Measurements from ENCODE around the gene SBNO1.
"Not testable (repeated sequence)": the region's sequence is repeated elsewhere in the genome, so short reads cannot be mapped to it uniquely, and the experiment has no call there.

Gene SBNO1

GRCh38 chr12:123319273-123319672, 45.4 kb downstream of the SBNO1 start:
- ChIA-PET POLR2A (ENCODE audit: low non-redundant PET) (no interaction called here), CTCF (interaction anchor here (0.6 kb wide), 1 partner anchor 8 kb away, joined by 5 read pairs; no protein-coding TSS in a partner anchor)
- TF ChIP-seq, protein P1, sequence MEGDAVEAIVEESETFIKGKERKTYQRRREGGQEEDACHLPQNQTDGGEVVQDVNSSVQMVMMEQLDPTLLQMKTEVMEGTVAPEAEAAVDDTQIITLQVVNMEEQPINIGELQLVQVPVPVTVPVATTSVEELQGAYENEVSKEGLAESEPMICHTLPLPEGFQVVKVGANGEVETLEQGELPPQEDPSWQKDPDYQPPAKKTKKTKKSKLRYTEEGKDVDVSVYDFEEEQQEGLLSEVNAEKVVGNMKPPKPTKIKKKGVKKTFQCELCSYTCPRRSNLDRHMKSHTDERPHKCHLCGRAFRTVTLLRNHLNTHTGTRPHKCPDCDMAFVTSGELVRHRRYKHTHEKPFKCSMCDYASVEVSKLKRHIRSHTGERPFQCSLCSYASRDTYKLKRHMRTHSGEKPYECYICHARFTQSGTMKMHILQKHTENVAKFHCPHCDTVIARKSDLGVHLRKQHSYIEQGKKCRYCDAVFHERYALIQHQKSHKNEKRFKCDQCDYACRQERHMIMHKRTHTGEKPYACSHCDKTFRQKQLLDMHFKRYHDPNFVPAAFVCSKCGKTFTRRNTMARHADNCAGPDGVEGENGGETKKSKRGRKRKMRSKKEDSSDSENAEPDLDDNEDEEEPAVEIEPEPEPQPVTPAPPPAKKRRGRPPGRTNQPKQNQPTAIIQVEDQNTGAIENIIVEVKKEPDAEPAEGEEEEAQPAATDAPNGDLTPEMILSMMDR (conservative IDR thresholded peaks at IDR 0.05; ENCODE audit: low read depth): no peak
- DNase-seq (ENCODE audit: low spot score): no peak
- no peak overlapping the region for H3K27ac ChIP-seq

GRCh38 chr12:123313046-123313445, 51.6 kb downstream of the SBNO1 start:
- POLR2A ChIA-PET (ENCODE audit: low non-redundant PET); DNase-seq (ENCODE audit: low spot score); H3K27ac ChIP-seq: not testable (repeated sequence)
- CTCF ChIA-PET: interaction anchor here (0.6 kb wide), 2 partner anchors 10 to 235 kb away, joined by 3 to 7 read pairs; no protein-coding TSS in a partner anchor

DNA sequence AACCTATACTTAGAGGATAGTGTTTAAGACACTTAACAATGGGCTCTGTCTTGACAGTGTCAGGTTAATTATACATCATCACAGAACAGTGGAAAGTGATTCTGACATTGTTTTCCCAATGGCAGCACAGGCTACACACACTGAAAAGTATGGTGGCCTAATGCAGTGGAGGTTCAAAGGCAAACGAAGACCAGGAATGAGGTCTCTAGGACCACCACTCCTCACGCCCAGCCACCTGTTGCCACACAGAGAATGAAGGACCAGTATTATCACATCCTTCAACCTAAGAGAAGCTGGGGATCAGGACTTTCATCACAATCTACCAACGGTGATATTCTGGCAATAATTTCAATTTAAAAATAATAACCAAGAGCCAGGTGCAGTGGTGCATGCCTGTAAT, 58.4 kb downstream of the SBNO1 start:
- TF ChIP-seq, protein P1 (conservative IDR thresholded peaks at IDR 0.05; ENCODE audit: low read depth): no peak
- ChIA-PET POLR2A (ENCODE audit: low non-redundant PET) (interaction anchor here (0.6 kb wide), 1 partner anchor 300 kb away, joined by 8 read pairs; no protein-coding TSS in a partner anchor), CTCF (no interaction called here)
- H3K27ac ChIP-seq: no peak overlapping the region
- no peak for DNase-seq (ENCODE audit: low spot score)

GRCh38 chr12:123305136-123305535, 59.5 kb downstream of the SBNO1 start:
- no peak overlapping the region; the same call in 1 of the 2 replicates for H3K27ac ChIP-seq
- TF ChIP-seq, protein P1 (conservative IDR thresholded peaks at IDR 0.05; ENCODE audit: low read depth): no peak
- ChIA-PET CTCF (interaction anchor here (0.6 kb wide), 2 partner anchors 67 to 344 kb away, joined by 4 to 5 read pairs; no protein-coding TSS in a partner anchor), POLR2A (ENCODE audit: low non-redundant PET) (no interaction called here)
- DNase-seq (ENCODE audit: low spot score): no peak

DNA sequence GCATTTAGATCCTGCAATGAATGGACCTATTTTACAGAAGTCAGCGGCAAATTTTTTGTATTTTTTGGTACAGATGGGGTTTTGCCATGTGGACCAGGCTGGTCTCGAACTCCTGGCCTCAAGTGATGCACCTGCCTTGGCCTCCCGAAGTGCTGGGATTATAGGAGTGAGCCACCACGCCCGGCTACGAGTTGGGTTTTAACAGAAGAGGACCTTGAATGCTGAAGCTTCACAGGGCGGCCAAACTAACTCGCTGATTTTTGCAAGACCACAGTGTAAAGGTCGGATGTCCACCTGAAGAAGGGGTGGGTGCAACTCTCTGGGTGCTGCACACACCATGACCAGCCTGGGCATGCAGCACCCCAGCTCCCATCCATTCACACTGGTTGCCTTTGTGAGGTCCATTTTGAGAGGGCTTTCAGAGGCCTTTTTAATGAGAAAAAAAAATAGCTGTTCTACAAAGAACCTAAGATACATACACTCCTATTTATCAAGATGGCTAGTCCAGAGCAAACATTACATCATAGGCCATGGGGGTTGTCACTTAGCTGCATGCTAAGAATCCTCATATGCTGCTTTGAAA, 71.4 kb downstream of the SBNO1 start:
- TF ChIP-seq, protein P1 (conservative IDR thresholded peaks at IDR 0.05; ENCODE audit: low read depth): no peak
- no peak for DNase-seq (ENCODE audit: low spot score)
- CTCF ChIA-PET: interaction anchor here (0.6 to 0.7 kb wide), 2 partner anchors 24 to 1738 kb away, joined by 5 to 6 read pairs; no protein-coding TSS in a partner anchor
- POLR2A ChIA-PET (ENCODE audit: low non-redundant PET): no interaction called here
- no peak overlapping the region for H3K27ac ChIP-seq

GRCh38 chr12:123289911-123290310, 74.7 kb downstream of the SBNO1 start:
- H3K27ac ChIP-seq: no peak overlapping the region; the same call in 1 of the 2 replicates
- DNase-seq (ENCODE audit: low spot score): no peak
- CTCF ChIA-PET: no interaction called here

More at GRCh38 chr12:123289911-123290310, 74.7 kb downstream of the SBNO1 start:
- TF ChIP-seq, protein P1 (conservative IDR thresholded peaks at IDR 0.05; ENCODE audit: low read depth): no peak
- POLR2A ChIA-PET (ENCODE audit: low non-redundant PET): no interaction called here
